ENCODE results near the gene CAMSAP3.

GRCh38 chr19:7562646-7563393 is 32.8 kb upstream of the CAMSAP3 start:
- TF ChIP-seq POLR2A (IDR thresholded peaks at IDR 0.05) (no peak), CTCF (IDR thresholded peaks at IDR 0.05) (no peak)

Data from heart left ventricle (tissue), 13 donors.